Spinal cord (tissue), 10 donors: ENCODE results near the gene HOXA11. TPM values are rescaled to one million over a fixed set of nuclear protein-coding genes. Genes with fewer than 3 reads are reported as not detected.

ENCODE experiments used
- DNase-seq, 6 donors: peaks; one replicate each; pipeline versions ENCODE4 v3.0.0 to v3.0.0-alpha.2; 2013 to 2015; ENCODE audit warnings: low spot score in 6 of 6, low read depth in 4 of 6
- H3K27ac ChIP-seq: one replicate; pipeline ENCODE4 v1.5.1; 2013; ENCODE audit warnings: low read depth, low read length, control low read depth
- H3K27me3 ChIP-seq: one replicate; pipeline ENCODE4 v1.6.1; 2013; ENCODE audit warnings: low read length; ENCODE audit not compliant: control insufficient read depth, insufficient read depth
- H3K36me3 ChIP-seq: one replicate; pipeline ENCODE4 v1.6.1; 2013; ENCODE audit warnings: low read length; ENCODE audit not compliant: control insufficient read depth, insufficient read depth
- H3K4me1 ChIP-seq: one replicate; pipeline ENCODE4 v1.6.1; 2013; ENCODE audit warnings: low read length; ENCODE audit not compliant: control insufficient read depth, insufficient read depth
- H3K4me3 ChIP-seq: one replicate; pipeline ENCODE4 v1.5.1; 2013; ENCODE audit warnings: low read depth, low read length, control low read depth
- H3K9me3 ChIP-seq: one replicate; pipeline ENCODE4 v1.6.1; 2013; ENCODE audit warnings: low read length; ENCODE audit not compliant: control insufficient read depth, insufficient read depth
- WGBS: methylation state at CpG from one replicate; pipeline ENCODE4 v1.1.5; 2013; ENCODE audit warnings: missing lambda C conversion rate; ENCODE audit not compliant: insufficient coverage; 5-methylcytosine and 5-hydroxymethylcytosine counted together
- polyA plus RNA-seq, 2 donors: library from polyadenylated mRNA; unstranded; fragments of 120-200 nt; gene quantifications; one replicate each; pipeline ENCODE4 v1.2.1, GENCODE V29; 2013; ENCODE audit not compliant: insufficient read length in 2 of 2
- total RNA-seq, 2 donors: library from RNA; depleted of rRNA in 1 of 2; stranded (reverse); fragments of 120-200 nt in 1 of 2; fragments of >200 nt in 1 of 2; gene quantifications; one replicate each; pipeline versions ENCODE4 v1.2.3 to v1.2.4, GENCODE V29; 2013 to 2014
- donor health status: healthy.

The HOXA11 gene
- total and polyA plus RNA-seq, 4 donors: 0.27 to 2.2 TPM; not detected in 2

DNA sequence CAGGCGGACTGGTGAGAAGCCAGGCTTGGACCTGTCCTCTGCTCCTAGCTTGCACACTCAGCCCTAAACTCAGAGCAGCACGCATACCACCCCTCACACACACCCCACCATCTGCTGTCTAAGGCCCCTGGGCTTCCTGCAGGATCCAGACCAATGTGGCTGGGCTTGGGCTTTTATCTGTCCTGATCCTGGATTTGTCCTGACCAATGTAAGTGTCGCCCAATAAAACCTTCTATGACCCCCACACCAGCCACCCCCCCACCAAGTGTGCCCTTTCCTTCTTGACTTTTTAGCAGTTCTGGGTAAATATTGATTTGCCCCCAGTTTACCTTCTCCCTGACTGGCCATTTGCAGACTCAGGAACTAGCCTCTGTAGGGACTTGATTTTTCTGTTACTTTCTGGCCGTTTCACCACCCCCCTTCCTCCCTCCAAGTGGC lies 16.6 kb upstream of the HOXA11 start:
- H3K27me3 ChIP-seq: peaks cover 95% of the 10 kb centered on the region
- no peaks in the 10 kb centered on the region for H3K36me3 ChIP-seq
- H3K4me1 ChIP-seq: peaks cover 33% of the 10 kb centered on the region

DNA sequence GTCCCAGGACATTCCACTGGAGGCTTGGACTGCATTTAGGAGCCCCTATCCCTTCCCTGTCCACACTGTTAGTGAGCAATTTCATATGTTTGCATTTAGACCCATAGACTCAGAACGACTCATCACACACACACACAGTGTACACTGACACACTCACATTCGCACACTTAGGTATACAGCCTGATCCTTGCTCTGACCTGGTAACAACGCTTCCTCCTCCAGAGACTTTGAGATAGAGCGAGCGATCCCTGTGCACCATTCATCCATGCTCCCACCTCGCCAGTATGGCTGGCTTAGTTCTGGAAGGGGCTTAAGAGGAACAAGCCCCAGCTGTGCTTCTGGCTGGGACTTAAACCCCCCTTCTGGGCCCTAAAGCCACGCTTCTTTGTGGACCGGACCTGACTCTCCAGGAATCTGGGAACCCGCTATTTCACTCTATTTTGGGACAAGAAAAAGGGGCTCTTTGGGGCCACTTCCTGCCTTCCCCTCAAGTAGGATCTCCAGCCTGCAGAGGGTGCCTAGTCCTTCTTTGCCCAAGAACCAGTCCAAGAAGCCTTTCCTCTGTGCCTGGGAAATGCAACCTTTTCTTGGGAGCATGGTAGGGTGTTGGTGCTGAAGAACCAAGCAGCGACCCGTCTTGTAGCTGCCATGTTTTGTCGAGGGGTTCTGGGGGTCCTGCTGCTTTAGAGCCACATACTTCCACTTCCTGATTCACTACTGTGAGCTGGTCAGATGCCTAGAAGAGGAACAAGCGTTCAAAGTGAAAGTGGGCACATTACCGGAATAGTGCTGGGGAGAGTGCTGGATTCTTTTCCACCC lies 15.9 kb upstream of the HOXA11 start:
- Histone ChIP-seq H3K36me3 (no peaks in the 10 kb centered on the region), H3K9me3 (no peaks in the 10 kb centered on the region), H3K27ac (no peak overlapping the region), H3K27me3 (peaks cover 95% of the 10 kb centered on the region), H3K4me1 (peaks cover 33% of the 10 kb centered on the region), H3K4me3 (no peak overlapping the region)
- peak in 1 of 6 donors; percentile 36 for DNase-seq
- 6% methylated on average over 8 of the region's 14 CpGs for WGBS

More for the DNA sequence above, 16.6 kb upstream of the HOXA11 start:
- Histone ChIP-seq H3K27ac (no peak overlapping the region), H3K4me3 (no peak overlapping the region), H3K9me3 (no peaks in the 10 kb centered on the region)
- no peak for DNase-seq
- WGBS: 17% methylated on average over 4 of the region's 4 CpGs

DNA sequence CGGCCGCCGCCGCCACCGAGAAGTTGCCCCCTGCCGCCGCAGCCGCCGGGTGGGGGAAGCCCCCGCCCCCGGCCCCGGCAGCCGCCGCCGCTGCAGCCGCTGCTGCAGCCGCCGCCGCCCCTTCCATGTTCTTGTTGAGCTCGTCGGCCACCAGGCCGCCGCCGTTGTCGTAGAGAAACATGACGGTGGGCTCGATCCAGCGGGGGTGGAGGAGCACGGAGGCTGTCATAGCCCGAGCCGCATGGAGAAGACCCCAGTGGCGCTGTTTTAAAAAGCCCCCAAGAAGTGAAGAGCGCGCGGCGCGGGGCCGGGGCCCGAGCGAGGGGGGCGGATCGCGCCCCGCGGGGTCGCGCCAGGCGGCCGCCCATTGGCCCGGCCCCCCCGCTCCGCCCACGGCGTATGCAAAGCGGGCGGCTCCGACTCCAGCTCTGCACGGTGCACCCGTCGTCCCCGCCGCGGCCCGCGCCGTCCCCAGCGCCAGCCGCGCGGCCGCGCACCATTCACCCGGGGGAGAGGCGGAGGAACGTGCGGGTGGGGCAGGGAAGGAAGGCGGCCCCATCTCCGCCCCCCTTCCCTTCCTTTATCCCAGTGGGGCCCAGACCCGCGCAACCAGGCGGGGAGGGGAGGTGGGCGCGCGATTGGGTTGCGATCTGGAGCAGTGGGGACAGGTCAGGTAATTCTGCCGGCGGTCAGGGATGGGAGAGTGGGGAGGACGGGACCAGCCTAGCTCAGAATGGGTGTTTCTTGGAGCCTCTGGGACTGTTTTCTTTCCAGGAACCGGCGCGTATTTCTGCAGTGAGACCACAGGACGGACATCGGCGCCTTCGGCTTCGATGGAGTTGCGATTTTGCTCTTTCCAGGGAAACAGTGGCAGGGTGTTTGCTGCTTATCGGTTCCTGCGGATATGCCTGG lies 15.1 kb upstream of the HOXA11 start, which contains the start of gene HOXA13:
HOXA13 (minus strand) TSS at position 243 of the 912 bp plus-strand sequence; CDS start at position 229, 14 bp downstream.
- under 1% methylated on average over 92 of the region's 99 CpGs for WGBS
- Histone ChIP-seq H3K36me3 (no peaks in the 10 kb centered on the region), H3K4me1 (peaks cover 28% of the 10 kb centered on the region), H3K9me3 (no peaks in the 10 kb centered on the region), H3K27ac (no peak within 1 kb of the TSS), H3K4me3 (no peak within 1 kb of the TSS), H3K27me3 (peaks cover 95% of the 10 kb centered on the region)
- DNase-seq: no peak

DNA sequence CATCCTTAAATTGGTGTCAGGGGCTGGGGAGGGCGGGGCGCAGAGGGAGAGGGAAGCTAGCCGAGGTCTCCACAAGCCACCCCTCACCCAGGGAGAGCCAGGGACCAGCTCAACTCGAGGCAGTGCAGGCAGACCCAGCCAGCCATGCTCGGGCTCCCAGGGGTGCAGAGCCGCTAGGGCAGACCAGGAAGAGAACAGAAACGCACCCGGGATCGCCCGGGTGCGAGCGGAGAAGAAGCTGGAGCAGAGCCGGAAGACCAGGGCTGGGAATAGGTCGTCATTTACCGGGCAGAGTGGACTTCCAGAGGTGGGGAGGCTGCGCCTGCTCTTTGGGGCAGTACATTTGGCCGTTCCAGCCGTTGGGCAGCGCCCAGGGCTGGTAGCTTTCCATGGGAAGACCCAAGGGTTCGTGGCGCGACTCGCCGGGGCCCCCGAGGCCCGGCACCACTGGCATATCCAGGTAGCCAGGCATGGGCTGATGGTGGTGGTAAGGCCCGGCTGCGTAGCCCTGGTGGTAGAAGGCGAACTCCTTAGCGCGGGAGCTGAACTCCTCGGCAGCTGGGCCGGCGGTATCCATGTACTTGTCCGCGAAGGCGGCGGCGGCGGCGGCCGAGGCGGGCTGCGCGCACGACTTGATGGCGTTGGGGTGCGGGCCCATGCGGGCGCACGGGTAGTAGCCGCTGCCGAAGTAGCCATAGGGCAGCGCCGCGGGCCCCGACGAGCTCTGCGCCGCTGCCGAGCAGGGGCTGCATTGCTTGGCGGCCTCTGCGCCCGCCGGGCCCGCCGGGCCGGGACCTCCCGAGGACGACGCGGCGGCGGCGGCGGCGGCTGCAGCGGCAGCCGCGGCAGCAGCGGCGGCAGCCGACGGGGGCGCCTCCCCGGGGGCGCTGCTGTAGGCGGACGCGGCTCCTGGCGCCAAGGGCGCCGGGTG lies 14.1 kb upstream of the HOXA11 start:
- no peaks in the 10 kb centered on the region for H3K9me3 ChIP-seq
- H3K27ac ChIP-seq: no peak overlapping the region
- H3K4me3 ChIP-seq: no peak overlapping the region
- peaks cover 23% of the 10 kb centered on the region for H3K4me1 ChIP-seq
- under 1% methylated on average over 93 of the region's 93 CpGs for WGBS
- peak in 1 of 6 donors; percentile 38 for DNase-seq
- no peaks in the 10 kb centered on the region for H3K36me3 ChIP-seq
- peaks cover 95% of the 10 kb centered on the region for H3K27me3 ChIP-seq

DNA sequence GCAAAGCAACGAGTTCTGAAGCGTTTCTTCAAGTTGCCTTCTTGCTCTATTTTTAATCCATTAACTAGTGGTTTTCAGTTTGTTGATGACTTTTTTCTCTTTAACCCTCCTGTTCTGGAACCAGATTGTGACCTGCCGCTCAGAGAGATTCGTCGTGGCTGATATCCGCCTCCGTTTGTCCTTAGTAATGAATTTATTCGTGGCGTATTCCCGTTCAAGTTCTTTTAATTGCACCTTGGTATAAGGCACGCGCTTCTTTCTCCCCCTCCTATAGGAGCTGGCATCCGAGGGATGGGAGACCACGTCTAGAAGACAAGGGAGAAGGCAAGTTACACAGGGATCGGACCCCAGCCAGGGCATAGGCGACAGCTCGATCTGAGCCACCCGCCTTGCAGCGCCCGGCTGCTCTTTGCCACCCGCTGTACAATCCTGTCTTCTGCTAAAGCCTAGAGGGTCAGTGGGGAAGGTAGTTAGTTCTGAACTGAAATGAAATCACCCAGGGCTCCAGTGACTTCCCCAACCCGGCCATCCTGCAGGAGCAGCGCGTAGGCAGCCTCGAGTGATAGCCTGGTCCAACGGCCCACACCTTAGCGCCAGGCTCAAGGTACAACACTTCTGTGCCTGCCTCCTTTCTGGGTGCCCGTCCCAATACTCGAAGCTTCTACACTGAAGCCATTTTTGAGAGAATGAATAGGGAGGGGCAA lies 13.3 kb upstream of the HOXA11 start:
- peak in 1 of 6 donors; percentile 47 for DNase-seq
- 5% methylated on average over 16 of the region's 29 CpGs for WGBS

DNA sequence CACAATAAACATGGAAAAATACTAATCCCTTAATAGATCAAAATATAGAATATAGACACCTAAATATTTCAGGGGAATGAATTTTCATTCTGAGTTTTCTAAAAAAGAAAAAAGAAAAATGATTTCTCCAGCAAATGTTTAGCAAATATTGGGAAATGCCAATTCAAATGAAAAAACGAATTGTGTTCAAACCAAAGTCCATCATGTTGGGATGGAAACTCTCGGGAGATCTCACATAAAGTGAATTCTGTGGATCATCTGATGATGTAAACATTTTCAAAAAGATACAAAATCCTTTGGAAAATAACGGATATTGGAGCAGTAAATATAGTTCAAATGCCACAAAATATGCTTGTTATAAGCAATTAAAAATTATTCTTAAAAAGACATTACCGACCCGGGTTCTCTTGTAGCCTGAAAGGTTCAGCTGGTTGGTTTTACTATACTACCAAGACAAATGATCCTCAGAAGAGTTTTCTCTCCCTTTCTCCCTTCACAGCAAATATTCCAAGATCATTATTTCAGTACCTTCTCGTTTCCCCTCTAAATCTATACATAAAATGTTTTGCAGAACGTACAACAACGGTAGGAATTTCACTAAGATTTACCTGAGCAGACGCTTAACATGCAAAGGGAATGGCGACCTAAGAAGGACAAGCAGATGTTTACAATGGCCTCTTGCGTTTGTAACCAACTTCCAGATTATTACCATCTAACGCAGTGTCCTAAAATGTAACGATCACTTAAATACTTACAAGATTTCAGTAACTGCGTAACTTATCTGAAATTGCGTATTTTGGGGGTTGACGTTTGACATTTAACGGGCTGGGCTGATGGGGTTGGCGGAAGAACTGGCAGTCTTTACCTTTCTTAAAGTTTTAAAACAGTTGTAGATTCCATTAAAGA lies 12.4 kb upstream of the HOXA11 start:
- DNase-seq: peak in 2 of 6 donors; percentile 50 to 66
- no peaks in the 10 kb centered on the region for H3K9me3 ChIP-seq
- WGBS: 6% methylated on average over 6 of the region's 18 CpGs
- H3K36me3 ChIP-seq: no peaks in the 10 kb centered on the region
- H3K4me1 ChIP-seq: peaks cover 33% of the 10 kb centered on the region
- H3K27me3 ChIP-seq: peaks cover 95% of the 10 kb centered on the region
- no peak overlapping the region for H3K27ac ChIP-seq
- no peak overlapping the region for H3K4me3 ChIP-seq

More for the DNA sequence above, 13.3 kb upstream of the HOXA11 start:
- Histone ChIP-seq H3K27ac (no peak overlapping the region), H3K4me1 (peaks cover 24% of the 10 kb centered on the region), H3K27me3 (peaks cover 95% of the 10 kb centered on the region), H3K9me3 (no peaks in the 10 kb centered on the region), H3K4me3 (no peak overlapping the region), H3K36me3 (no peaks in the 10 kb centered on the region)

DNA sequence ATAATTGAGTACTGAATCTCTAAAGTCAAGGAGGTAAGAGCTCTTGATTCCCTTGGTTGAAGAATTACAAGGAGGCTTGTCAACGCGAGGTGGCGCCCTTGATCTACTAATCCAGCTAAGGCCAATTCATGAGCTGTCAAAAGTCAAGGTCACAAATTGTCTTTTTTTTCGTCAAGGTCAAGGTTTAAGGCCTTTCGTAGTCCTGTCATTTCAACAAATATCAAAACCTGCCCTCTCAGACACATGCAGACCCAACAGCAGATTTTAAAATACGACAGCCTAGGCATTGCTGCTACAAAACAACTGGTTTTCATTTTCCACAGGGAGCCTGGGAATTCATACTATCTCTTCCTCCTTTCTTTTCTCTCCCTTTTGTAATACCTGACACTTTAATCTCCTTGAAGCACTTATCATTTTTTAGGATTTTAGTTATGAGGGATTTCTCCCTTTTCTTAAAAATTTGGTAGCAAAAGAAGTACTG lies 11.3 kb upstream of the HOXA11 start:
- H3K27ac ChIP-seq: no peak overlapping the region
- no peaks in the 10 kb centered on the region for H3K9me3 ChIP-seq
- H3K4me3 ChIP-seq: no peak overlapping the region
- DNase-seq: peak in 5 of 6 donors; percentile 70 to 94 (median 79)
- WGBS: 0% methylated on average over 6 of the region's 6 CpGs
- H3K27me3 ChIP-seq: peaks cover 95% of the 10 kb centered on the region
- peaks cover 37% of the 10 kb centered on the region for H3K4me1 ChIP-seq
- H3K36me3 ChIP-seq: no peaks in the 10 kb centered on the region
